Endothelial cell of umbilical vein (primary cell): ENCODE data around the gene CLIC3. TPM values are rescaled to one million over a fixed set of nuclear protein-coding genes. Genes with fewer than 3 reads are reported as not detected.

Experiments used
- BruUV-seq: library from RNA; stranded (reverse); fragments of 400-500 nt; replicated peaks from 2 replicates; lab custom pipeline; 2021; lab: Mats Ljungman, UMichigan
- CTCF ChIA-PET: fragments of 300-600, 350-600 bp; sonication (Branson Sonifier 250); formaldehyde crosslinking; loops from one replicate; lab custom pipeline; 2021; ENCODE audit warnings: antibody characterized with exemption, inconsistent platforms; lab: Charles Lee
- POLR2A ChIA-PET: fragments of 300-600, 350-600 bp; sonication (Branson Sonifier 250); formaldehyde crosslinking; loops from one replicate; lab custom pipeline; 2021; ENCODE audit warnings: antibody characterized with exemption, inconsistent platforms; lab: Charles Lee
- DNase-seq: peaks from one replicate; pipeline ENCODE4 v3.0.0-alpha.2; 2011; ENCODE audit warnings: low read depth, low spot score
- FAIRE-seq: peaks from 2 replicates; lab custom pipeline; 2011; peaks lifted over from hg19 to GRCh38; lab: Jason Lieb, UNC
- H2AFZ ChIP-seq: 2 replicates; pipeline ENCODE4 v1.6.0; 2012; ENCODE audit warnings: low read depth, low read length, control low read depth, inconsistent platforms
- H3K27ac ChIP-seq: 2 replicates; pipeline ENCODE4 v1.5.1; 2011; ENCODE audit warnings: low read depth, mild to moderate bottlenecking, control low read depth, low read length, moderate library complexity; ENCODE audit not compliant: insufficient read depth
- H3K27me3 ChIP-seq, 2 experiments: 2 replicates each; pipeline versions ENCODE4 v1.6.0 to v1.6.1; 2011; ENCODE audit warnings: low read length in 2 of 2, mixed read lengths in 1 of 2; ENCODE audit not compliant: control insufficient read depth in 2 of 2, insufficient read depth in 2 of 2
- H3K36me3 ChIP-seq, 2 experiments: 2 replicates in 1 of 2; 3 replicates in 1 of 2; pipeline ENCODE4 v1.5.1; 2011; ENCODE audit warnings: low read length in 2 of 2, mild to moderate bottlenecking in 1 of 2, moderate library complexity in 1 of 2; ENCODE audit not compliant: control insufficient read depth in 2 of 2, insufficient read depth in 2 of 2; ENCODE audit errors: extremely low read depth in 1 of 2
- H3K4me1 ChIP-seq: 3 replicates; pipeline ENCODE4 v1.5.1; 2011; ENCODE audit warnings: mild to moderate bottlenecking, low read length; ENCODE audit not compliant: control insufficient read depth, insufficient read depth; ENCODE audit errors: extremely low read depth
- H3K4me2 ChIP-seq: 2 replicates; pipeline ENCODE4 v1.6.1; 2011; ENCODE audit warnings: low read length, control low read depth, mixed read lengths; ENCODE audit not compliant: insufficient read depth
- H3K4me3 ChIP-seq, 3 experiments: fragments of 200-600 bp in 1 of 3; sonication (generic), shearing (Covaris generic) in 1 of 3; replicated peaks in 1 of 3; 2 replicates each; pipeline ENCODE4 v1.5.1; 2011 to 2016; ENCODE audit warnings: control low read depth in 3 of 3, low read length in 3 of 3, mild to moderate bottlenecking in 2 of 3, inconsistent platforms in 1 of 3, low read depth in 1 of 3, moderate library complexity in 1 of 3; ENCODE audit not compliant: insufficient read depth in 1 of 3
- H3K79me2 ChIP-seq: 2 replicates; pipeline ENCODE4 v1.6.0; 2012; ENCODE audit warnings: low read length, inconsistent platforms; ENCODE audit not compliant: control insufficient read depth, insufficient read depth
- H3K9ac ChIP-seq: replicated peaks from 2 replicates; pipeline ENCODE3; 2011; ENCODE audit warnings: low read length, control low read depth; ENCODE audit not compliant: insufficient read depth; ENCODE audit errors: extremely low read depth
- H3K9me1 ChIP-seq: replicated peaks from 3 replicates; pipeline ENCODE4 v1.6.0; 2011; ENCODE audit warnings: mild to moderate bottlenecking, low read length; ENCODE audit not compliant: control insufficient read depth, insufficient read depth; ENCODE audit errors: extremely low read depth
- H3K9me3 ChIP-seq: replicated peaks from 2 replicates; pipeline ENCODE4 v1.5.1; 2012; ENCODE audit warnings: low read length, inconsistent platforms; ENCODE audit not compliant: control insufficient read depth, insufficient read depth
- H4K20me1 ChIP-seq: replicated peaks from 2 replicates; pipeline ENCODE3; 2011; ENCODE audit warnings: mild to moderate bottlenecking, low read length; ENCODE audit not compliant: control insufficient read depth, insufficient read depth; ENCODE audit errors: extremely low read depth
- EZH2 ChIP-seq: IDR thresholded peaks from 2 replicates; pipeline ENCODE4 v1.6.1; 2012; ENCODE audit warnings: borderline replicate concordance, low read depth, mild to moderate bottlenecking, moderate library complexity, low read length, inconsistent platforms; ENCODE audit not compliant: severe bottlenecking
- FOS ChIP-seq: IDR thresholded peaks from 2 replicates; pipeline ENCODE4 v1.6.1; 2011; ENCODE audit warnings: mild to moderate bottlenecking, low read length, moderate library complexity, borderline replicate concordance; ENCODE audit not compliant: insufficient read depth
- GATA2 ChIP-seq: IDR thresholded peaks from 2 replicates; pipeline ENCODE4 v1.7.0; 2011; ENCODE audit warnings: low read depth, mild to moderate bottlenecking, moderate library complexity, mixed read lengths, low read length; ENCODE audit not compliant: insufficient read length, insufficient read depth
- JUN ChIP-seq: IDR thresholded peaks from 2 replicates; pipeline ENCODE4 v1.6.1; 2011; ENCODE audit warnings: borderline replicate concordance, low read depth; ENCODE audit not compliant: insufficient read length, insufficient read depth
- MYC ChIP-seq: IDR thresholded peaks from one replicate; pipeline ENCODE4 v1.6.1; 2011; ENCODE audit warnings: mild to moderate bottlenecking, low read depth, low read length
- POLR2A ChIP-seq: IDR thresholded peaks from 2 replicates; pipeline ENCODE4 v1.6.1; 2012; ENCODE audit warnings: low read depth, mild to moderate bottlenecking, control low read depth, low read length
- POLR2AphosphoS5 ChIP-seq: IDR thresholded peaks from 2 replicates; pipeline ENCODE4 v1.6.1; 2012; ENCODE audit warnings: low read depth, mild to moderate bottlenecking, control low read depth, low read length, moderate library complexity; ENCODE audit not compliant: insufficient read depth
- dilution Hi-C: fragments of 300-500 bp; cut with MboI; formaldehyde crosslinking; loops from one replicate; pipeline ENCODE4 v1.15.0; 2019; ENCODE audit warnings: low sequenced_read_pairs; ENCODE audit not compliant: extremely low pct_ligation_motif_present
- intact Hi-C: fragments of 100-400 bp; cut with micrococcal nuclease; formaldehyde crosslinking; loops from one replicate; pipeline ENCODE4 v1.10.0; 2022
- polyA plus RNA-seq, 4 experiments: library from polyadenylated mRNA; depleted of rRNA in 3 of 4; stranded (reverse) in 3 of 4; unstranded in 1 of 4; fragments of >200 nt; gene quantifications; 2 replicates each; pipeline versions ENCODE4 v1.2.1 to v1.2.3, GENCODE V29; 2011 to 2012; ENCODE audit warnings: missing spikeins in 1 of 4
- total RNA-seq: library from RNA; stranded (reverse); gene quantifications from 2 replicates; pipeline ENCODE4 v1.2.3, GENCODE V29; 2021
- TF ChIP-seq, protein P1 (sequence below), 2 donors: IDR thresholded peaks; 1 replicate in 1 of 2; 2 replicates in 1 of 2; pipeline ENCODE4 v1.5.1; 2011; ENCODE audit warnings: low read length in 2 of 2, mild to moderate bottlenecking in 2 of 2, moderate library complexity in 2 of 2, control low read depth in 1 of 2, inconsistent platforms in 1 of 2, low read depth in 1 of 2; ENCODE audit not compliant: insufficient read depth in 1 of 2; ENCODE audit errors: extremely low read depth in 1 of 2
- TF ChIP-seq, protein P2 (sequence below): IDR thresholded peaks from 2 replicates; pipeline ENCODE4 v1.6.1; 2011; ENCODE audit not compliant: insufficient read depth, insufficient read length

CLIC3 gene
- total and polyA plus RNA-seq, 2 donors (not counting 3 experiments of a cell fraction or from before 2014, with no cell fraction given), result 2.3 TPM; not detected in 1

DNA sequence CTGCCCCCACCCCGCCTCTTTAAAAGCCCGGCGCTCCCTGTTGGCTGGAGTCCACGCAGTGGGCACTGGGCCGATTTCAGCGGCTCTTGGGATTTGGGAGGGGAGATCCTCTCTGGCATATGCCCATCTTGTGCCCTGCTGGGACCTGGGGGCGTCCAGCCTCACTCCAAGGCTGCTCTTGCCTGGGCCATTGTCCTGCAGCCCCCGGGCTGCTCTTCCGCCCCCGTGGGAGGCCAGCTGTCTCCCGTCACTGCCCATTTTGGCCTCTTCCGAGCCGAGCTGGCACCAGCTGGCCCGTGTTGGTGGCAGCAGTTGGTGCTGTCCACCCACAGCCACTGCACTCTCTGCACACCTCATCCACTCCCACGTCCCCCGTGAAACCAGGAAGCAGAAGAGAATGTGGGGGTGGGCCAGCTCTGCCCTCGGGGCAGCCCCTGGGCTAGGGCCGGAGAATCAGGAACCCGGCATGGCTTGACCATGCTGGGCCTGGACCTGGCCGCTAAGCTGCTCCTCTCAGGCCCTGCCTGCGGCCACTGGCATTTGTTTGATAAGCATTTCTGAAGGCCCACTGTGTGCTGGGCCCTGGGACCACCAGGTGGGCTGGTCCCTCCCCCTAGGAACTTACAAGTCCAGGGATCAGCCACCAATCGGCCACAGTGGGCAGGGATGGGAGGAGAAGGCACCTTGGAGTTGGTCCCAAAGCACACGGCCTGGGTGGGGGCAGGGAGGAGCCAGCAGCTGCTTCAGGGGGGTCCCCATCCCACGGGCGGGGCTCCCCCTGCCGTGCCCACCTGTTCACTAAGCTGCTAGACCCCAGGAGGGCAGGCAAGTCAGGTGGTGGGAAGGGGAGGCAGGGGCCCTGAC, 49.1 kb downstream of the CLIC3 start:
- Histone ChIP-seq H3K27ac (no peak overlapping the region), H2AFZ (no peak overlapping the region), H3K79me2 (peaks cover 18% of the 10 kb centered on the region), H3K9ac (no peak overlapping the region), H3K4me1 (peaks cover 5% of the 10 kb centered on the region), H4K20me1 (no peaks in the 10 kb centered on the region), H3K4me3 (no peak overlapping the region), H3K4me2 (no peak overlapping the region), H3K36me3 (peaks cover 2 to 4% of the 10 kb centered on the region in 2 experiments), H3K27me3 (no peaks in the 10 kb centered on the region), H3K9me3 (no peaks in the 10 kb centered on the region), H3K9me1 (no peaks in the 10 kb centered on the region)
- FAIRE-seq (no peak), DNase-seq (no peak)
- dilution Hi-C loops (loop anchor here (25.0 kb wide), 1 partner anchor 135 kb away; the partner anchor contains the start of gene RABL6), intact Hi-C loops (loop anchor here (5.0 kb wide), 1 partner anchor 45 kb away; the partner anchor contains the start of gene PAXX)
- ChIA-PET CTCF (interaction anchor here (0.6 to 2.4 kb wide), 22 partner anchors 9 to 170 kb away, joined by 3 to 111 read pairs (median 4); partner anchors contain the start of genes ABCA2, AJM1, CLIC3 and NPDC1), POLR2A (no interaction called here)
- BruUV-seq, result no TSS peak
- TF ChIP-seq FOS, result no peak
- TF ChIP-seq POLR2AphosphoS5, result no peak
- TF ChIP-seq EZH2, result no peak
- TF ChIP-seq JUN, result no peak
- TF ChIP-seq, protein P1, sequence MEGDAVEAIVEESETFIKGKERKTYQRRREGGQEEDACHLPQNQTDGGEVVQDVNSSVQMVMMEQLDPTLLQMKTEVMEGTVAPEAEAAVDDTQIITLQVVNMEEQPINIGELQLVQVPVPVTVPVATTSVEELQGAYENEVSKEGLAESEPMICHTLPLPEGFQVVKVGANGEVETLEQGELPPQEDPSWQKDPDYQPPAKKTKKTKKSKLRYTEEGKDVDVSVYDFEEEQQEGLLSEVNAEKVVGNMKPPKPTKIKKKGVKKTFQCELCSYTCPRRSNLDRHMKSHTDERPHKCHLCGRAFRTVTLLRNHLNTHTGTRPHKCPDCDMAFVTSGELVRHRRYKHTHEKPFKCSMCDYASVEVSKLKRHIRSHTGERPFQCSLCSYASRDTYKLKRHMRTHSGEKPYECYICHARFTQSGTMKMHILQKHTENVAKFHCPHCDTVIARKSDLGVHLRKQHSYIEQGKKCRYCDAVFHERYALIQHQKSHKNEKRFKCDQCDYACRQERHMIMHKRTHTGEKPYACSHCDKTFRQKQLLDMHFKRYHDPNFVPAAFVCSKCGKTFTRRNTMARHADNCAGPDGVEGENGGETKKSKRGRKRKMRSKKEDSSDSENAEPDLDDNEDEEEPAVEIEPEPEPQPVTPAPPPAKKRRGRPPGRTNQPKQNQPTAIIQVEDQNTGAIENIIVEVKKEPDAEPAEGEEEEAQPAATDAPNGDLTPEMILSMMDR (IDR thresholded peaks at IDR 0.05; ENCODE audit: extremely low read depth in 1 of 2, insufficient read depth in 1 of 2, low read depth in 1 of 2, low read length in 2 of 2), result no peak
- no peak for TF ChIP-seq GATA2
- TF ChIP-seq, protein P2, sequence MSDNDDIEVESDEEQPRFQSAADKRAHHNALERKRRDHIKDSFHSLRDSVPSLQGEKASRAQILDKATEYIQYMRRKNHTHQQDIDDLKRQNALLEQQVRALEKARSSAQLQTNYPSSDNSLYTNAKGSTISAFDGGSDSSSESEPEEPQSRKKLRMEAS, result no peak
- TF ChIP-seq MYC, result no peak
- TF ChIP-seq POLR2A, result no peak
